Breast epithelium (tissue), 4 donors: ENCODE results near the gene DDX28. TPM values are rescaled to one million over a fixed set of nuclear protein-coding genes. Genes with fewer than 3 reads are reported as not detected.
"Not testable (repeated sequence)": the region's sequence is repeated elsewhere in the genome, so short reads cannot be mapped to it uniquely, and the experiment has no call there.

Experiments used
- DNase-seq, 2 donors: peaks; one replicate each; pipeline ENCODE4 v3.0.0-alpha.2; 2019; ENCODE audit warnings: low spot score in 2 of 2
- H3K27ac ChIP-seq, 2 donors: fragments of 200-600 bp; sonication (generic) in 1 of 2; one replicate each; pipeline ENCODE4 v1.5.1; 2016 to 2019; ENCODE audit warnings: mild to moderate bottlenecking in 1 of 2
- H3K27me3 ChIP-seq, 2 donors: fragments of 200-600 bp; sonication (generic) in 1 of 2; one replicate each; pipeline versions ENCODE4 v1.5.1 to v1.6.0; 2017 to 2019; ENCODE audit warnings: control low read depth in 1 of 2, mild to moderate bottlenecking in 1 of 2
- H3K36me3 ChIP-seq: fragments of 200-600 bp; one replicate; pipeline ENCODE4 v1.5.1; 2019
- H3K4me1 ChIP-seq, 2 donors: fragments of 200-600 bp; sonication (generic); one replicate each; pipeline ENCODE4 v1.5.1; 2016 to 2019; ENCODE audit warnings: control low read depth in 1 of 2
- H3K4me3 ChIP-seq, 3 donors: fragments of 200-600 bp; sonication (generic); 1 replicate in 2 of 3; 2 replicates in 1 of 3; pipeline ENCODE4 v1.5.1; 2016 to 2019; ENCODE audit warnings: mild to moderate bottlenecking in 3 of 3, moderate library complexity in 2 of 3
- H3K9me3 ChIP-seq, 2 donors: fragments of 200-600 bp; sonication (generic) in 1 of 2; one replicate each; pipeline ENCODE4 v1.5.1; 2016 to 2019; ENCODE audit warnings: control low read depth in 1 of 2
- CTCF ChIP-seq, 3 donors: fragments of 450-650 bp; IDR thresholded peaks; one replicate each; pipeline ENCODE4 v1.5.1; 2016 to 2017; ENCODE audit warnings: antibody characterized with exemption in 3 of 3, mild to moderate bottlenecking in 3 of 3, moderate library complexity in 3 of 3
- POLR2A ChIP-seq: fragments of 450-650 bp; IDR thresholded peaks from one replicate; pipeline ENCODE4 v1.6.1; 2016; ENCODE audit warnings: antibody characterized with exemption, mild to moderate bottlenecking, moderate library complexity
- POLR2AphosphoS5 ChIP-seq, 3 donors: sonication (generic); formaldehyde crosslinking; IDR thresholded peaks; one replicate each; pipeline ENCODE4 v1.6.1; 2017; ENCODE audit warnings: antibody characterized with exemption in 3 of 3
- intact Hi-C: fragments of 100-400 bp; cut with DNase I; formaldehyde crosslinking; loops from one replicate; pipeline ENCODE4 v1.15.1; 2023; ENCODE audit warnings: low total_unique reads
- total RNA-seq, 3 donors: library from RNA; depleted of rRNA; stranded (reverse); fragments of >200 nt; gene quantifications; one replicate each; pipeline ENCODE4 v1.1.0, GENCODE V29; 2016

Gene DDX28
- total RNA-seq, 3 donors from 2014 or later = 7.2 to 7.5 (median 7.5) TPM

GRCh38 chr16:68037841-68038597 is 15.0 kb upstream of the DDX28 start:
- TF ChIP-seq POLR2AphosphoS5 (IDR thresholded peaks at IDR 0.05) (no peak), POLR2A (no peak)
- no peak for DNase-seq
- intact Hi-C loops = loop anchor here (5.0 kb wide), 1 partner anchor 61 kb away; no protein-coding TSS in a partner anchor
- Histone ChIP-seq H3K27ac (no peak overlapping the region), H3K36me3 (no peaks in the 10 kb centered on the region), H3K27me3 (no peaks in the 10 kb centered on the region), H3K4me1 (no peaks in the 10 kb centered on the region), H3K9me3 (no peaks in the 10 kb centered on the region), H3K4me3 (no peak overlapping the region)

- no peak for DNase-seq
- no peak overlapping the region for H3K27ac ChIP-seq
These were observed 12.2 kb upstream of the DDX28 start for GRCh38 chr16:68035227-68035626.

GRCh38 chr16:68033101-68033500 is 10.1 kb upstream of the DDX28 start:
- H3K27me3 ChIP-seq = no peaks in the 10 kb centered on the region
- DNase-seq = no peak
- H3K27ac ChIP-seq = no peak overlapping the region

More at GRCh38 chr16:68035227-68035626, 12.2 kb upstream of the DDX28 start:
- H3K36me3 ChIP-seq = no peaks in the 10 kb centered on the region
- no peak overlapping the region for H3K4me3 ChIP-seq
- no peaks in the 10 kb centered on the region for H3K9me3 ChIP-seq
- TF ChIP-seq CTCF (IDR thresholded peaks at IDR 0.05) (no peak), POLR2A (no peak), POLR2AphosphoS5 (IDR thresholded peaks at IDR 0.05) (no peak)
- no peaks in the 10 kb centered on the region for H3K27me3 ChIP-seq
- H3K4me1 ChIP-seq = no peaks in the 10 kb centered on the region
- intact Hi-C loops = loop anchor here (5.0 kb wide), 1 partner anchor 58 kb away; no protein-coding TSS in a partner anchor

GRCh38 chr16:68031951-68032350 is 8.9 kb upstream of the DDX28 start:
- TF ChIP-seq POLR2AphosphoS5 (IDR thresholded peaks at IDR 0.05) = no peak
- no peak for TF ChIP-seq CTCF (IDR thresholded peaks at IDR 0.05)
- TF ChIP-seq POLR2A = no peak
- H3K4me3 ChIP-seq = no peak overlapping the region
- no peak for DNase-seq
- no peaks in the 10 kb centered on the region for H3K4me1 ChIP-seq
- H3K27ac ChIP-seq = no peak overlapping the region
- intact Hi-C loops = no loop called here
- no peaks in the 10 kb centered on the region for H3K27me3 ChIP-seq
- no peaks in the 10 kb centered on the region for H3K36me3 ChIP-seq
- H3K9me3 ChIP-seq = no peaks in the 10 kb centered on the region

More at GRCh38 chr16:68033101-68033500, 10.1 kb upstream of the DDX28 start:
- no peak for TF ChIP-seq POLR2A
- TF ChIP-seq CTCF (IDR thresholded peaks at IDR 0.05) = no peak
- TF ChIP-seq POLR2AphosphoS5 (IDR thresholded peaks at IDR 0.05) = no peak
- Histone ChIP-seq H3K9me3 (no peaks in the 10 kb centered on the region), H3K36me3 (no peaks in the 10 kb centered on the region), H3K4me1 (no peaks in the 10 kb centered on the region), H3K4me3 (no peak overlapping the region)
- intact Hi-C loops = no loop called here

GRCh38 chr16:68030108-68030507 is 7.1 kb upstream of the DDX28 start:
- H3K4me1 ChIP-seq, intact Hi-C loops, H3K4me3 ChIP-seq, DNase-seq, H3K27me3 ChIP-seq, H3K36me3 ChIP-seq, H3K9me3 ChIP-seq, H3K27ac ChIP-seq: not testable (repeated sequence)

- TF ChIP-seq POLR2AphosphoS5 (IDR thresholded peaks at IDR 0.05) = no peak
- no peak for TF ChIP-seq CTCF (IDR thresholded peaks at IDR 0.05)
- TF ChIP-seq POLR2A = no peak
- H3K4me3 ChIP-seq = no peak overlapping the region
- DNase-seq = no peak
- H3K4me1 ChIP-seq = no peaks in the 10 kb centered on the region
- intact Hi-C loops = no loop called here
- no peak overlapping the region for H3K27ac ChIP-seq
- H3K36me3 ChIP-seq = no peaks in the 10 kb centered on the region
- no peaks in the 10 kb centered on the region for H3K27me3 ChIP-seq
- H3K9me3 ChIP-seq = no peaks in the 10 kb centered on the region
These were observed 6.0 kb upstream of the DDX28 start for GRCh38 chr16:68028996-68029395.
